Neural progenitor cell (in vitro differentiated cells): ENCODE measurements around the gene ZBTB12. TPM values are rescaled to one million over a fixed set of nuclear protein-coding genes. Genes with fewer than 3 reads are reported as not detected.
"Not testable (repeated sequence)": the region's sequence is repeated elsewhere in the genome, so short reads cannot be mapped to it uniquely, and the experiment has no call there.

Experiments
- DNase-seq: peaks from one replicate; pipeline ENCODE4 v3.0.0-alpha.2; 2016; ENCODE audit warnings: low spot score
- H2AFZ ChIP-seq: fragments of 200-600 bp; sonication (generic); replicated peaks from 2 replicates; pipeline ENCODE4 v1.6.1; 2016; ENCODE audit warnings: antibody characterized with exemption
- H3F3A ChIP-seq: fragments of 200-600 bp; sonication (generic); 2 replicates; pipeline ENCODE4 v1.6.1; 2016; ENCODE audit warnings: antibody characterized with exemption, low read depth
- H3K27ac ChIP-seq: fragments of 200-600 bp; sonication (generic); 2 replicates; pipeline ENCODE4 v1.5.1; 2016; ENCODE audit warnings: mild to moderate bottlenecking
- H3K27me3 ChIP-seq: fragments of 200-600 bp; sonication (generic); 2 replicates; pipeline ENCODE4 v1.6.1; 2016; ENCODE audit warnings: mild to moderate bottlenecking, moderate library complexity
- H3K36me3 ChIP-seq: fragments of 200-600 bp; sonication (generic); 2 replicates; pipeline ENCODE4 v1.5.1; 2016
- H3K4me1 ChIP-seq: fragments of 200-600 bp; sonication (generic); 2 replicates; pipeline ENCODE4 v1.6.1; 2016; ENCODE audit warnings: mixed run types
- H3K4me2 ChIP-seq: fragments of 200-600 bp; sonication (generic); 2 replicates; pipeline ENCODE4 v1.6.1; 2016
- H3K4me3 ChIP-seq: fragments of 200-600 bp; sonication (generic); 2 replicates; pipeline ENCODE4 v1.5.1; 2016
- H3K79me2 ChIP-seq: fragments of 200-600 bp; sonication (generic); 2 replicates; pipeline ENCODE4 v1.6.1; 2016; ENCODE audit warnings: low read depth
- H3K9ac ChIP-seq: fragments of 200-600 bp; sonication (generic); 2 replicates; pipeline ENCODE4 v1.6.1; 2016
- H3K9me3 ChIP-seq: fragments of 200-600 bp; sonication (generic); 2 replicates; pipeline ENCODE4 v1.5.1; 2016; ENCODE audit warnings: low read depth
- H4K20me1 ChIP-seq: fragments of 200-600 bp; sonication (generic); 2 replicates; pipeline ENCODE4 v1.6.1; 2016; ENCODE audit warnings: low read depth
- H3K27ac Mint-ChIP-seq: 3 replicates; pipeline ENCODE4 v1.8.0; 2021; ENCODE audit warnings: mixed read lengths
- H3K27me3 Mint-ChIP-seq: 2 replicates; pipeline ENCODE4 v1.8.0; 2022; ENCODE audit warnings: low read depth, mild to moderate bottlenecking, inconsistent platforms, moderate library complexity, mixed read lengths; ENCODE audit not compliant: insufficient read depth
- H3K36me3 Mint-ChIP-seq: 3 replicates; pipeline ENCODE4 v1.8.0; 2021; ENCODE audit warnings: mixed read lengths
- H3K4me1 Mint-ChIP-seq: 3 replicates; pipeline ENCODE4 v1.8.0; 2021; ENCODE audit warnings: mixed read lengths
- H3K4me3 Mint-ChIP-seq: 3 replicates; pipeline ENCODE4 v1.8.0; 2021; ENCODE audit warnings: mild to moderate bottlenecking, moderate library complexity, mixed read lengths
- H3K9me3 Mint-ChIP-seq: 3 replicates; pipeline ENCODE4 v1.8.0; 2020; ENCODE audit warnings: mixed read lengths
- CTCF ChIP-seq: fragments of 200-600 bp; sonication (generic); IDR thresholded peaks from 2 replicates; pipeline ENCODE4 v1.5.1; 2017; ENCODE audit warnings: antibody characterized with exemption, mild to moderate bottlenecking
- EZH2 ChIP-seq: fragments of 200-600 bp; sonication (generic); IDR thresholded peaks from 2 replicates; pipeline ENCODE4 v1.6.1; 2017; ENCODE audit warnings: antibody characterized with exemption, mild to moderate bottlenecking, moderate library complexity
- EZH2phosphoT487 ChIP-seq: fragments of 200-600 bp; sonication (generic); IDR thresholded peaks from 2 replicates; pipeline ENCODE4 v1.6.1; 2017; ENCODE audit warnings: antibody characterized with exemption
- total RNA-seq: library from RNA; depleted of rRNA; stranded (reverse); fragments of >200 nt; gene quantifications from 2 replicates; pipeline ENCODE4 v1.2.3, GENCODE V29; 2015; ENCODE audit warnings: low replicate concordance

The ZBTB12 gene
- total RNA-seq, 1 donor from 2014 or later: 8.4 TPM

GRCh38 chr6:31911826-31912585, 10.1 kb upstream of the ZBTB12 start:
- H4K20me1 ChIP-seq: no peaks in the 10 kb centered on the region
- no peaks in the 10 kb centered on the region for H3K79me2 ChIP-seq
- peaks cover 10% of the 10 kb centered on the region for H3K4me1 Mint-ChIP-seq
- no peaks in the 10 kb centered on the region for H3K9me3 Mint-ChIP-seq
- H3K4me1 ChIP-seq: peaks cover 3% of the 10 kb centered on the region
- H3K4me3 ChIP-seq: no peak overlapping the region
- H3K36me3 ChIP-seq: no peaks in the 10 kb centered on the region
- no peak overlapping the region for H3K4me2 ChIP-seq
- no peak overlapping the region for H3K9ac ChIP-seq
- TF ChIP-seq EZH2phosphoT487 (no peak), EZH2 (no peak), CTCF (no peak)
- H3K9me3 ChIP-seq: no peaks in the 10 kb centered on the region
- DNase-seq: no peak
- H2AFZ ChIP-seq: no peak overlapping the region
- H3F3A ChIP-seq: peaks cover 4% of the 10 kb centered on the region
- peak overlapping the region; percentile 7 for H3K4me3 Mint-ChIP-seq
- peaks cover 4% of the 10 kb centered on the region for H3K27me3 Mint-ChIP-seq
- H3K27ac ChIP-seq: no peak overlapping the region
- no peaks in the 10 kb centered on the region for H3K36me3 Mint-ChIP-seq
- no peaks in the 10 kb centered on the region for H3K27me3 ChIP-seq
- H3K27ac Mint-ChIP-seq: no peak overlapping the region

- not testable (repeated sequence) for H4K20me1 ChIP-seq, H3K9me3 ChIP-seq, H3K79me2 ChIP-seq, H3K36me3 ChIP-seq, H3K9ac ChIP-seq, H3K27me3 Mint-ChIP-seq, H3K27ac ChIP-seq, H3K4me3 ChIP-seq, H2AFZ ChIP-seq, DNase-seq, H3K4me2 ChIP-seq, H3K27me3 ChIP-seq, H3K36me3 Mint-ChIP-seq, H3K27ac Mint-ChIP-seq, H3K9me3 Mint-ChIP-seq, H3K4me3 Mint-ChIP-seq
- H3F3A ChIP-seq: peaks cover 17% of the 10 kb centered on the region
- H3K4me1 Mint-ChIP-seq: peaks cover 17% of the 10 kb centered on the region
- peaks cover 20% of the 10 kb centered on the region for H3K4me1 ChIP-seq
Measured at GRCh38 chr6:31909298-31909697, 7.4 kb upstream of the ZBTB12 start.

GRCh38 chr6:31908791-31909190, 6.9 kb upstream of the ZBTB12 start:
- Mint-ChIP-seq H3K36me3 (no peaks in the 10 kb centered on the region), H3K9me3 (no peaks in the 10 kb centered on the region), H3K4me3 (no peak overlapping the region), H3K27ac (no peak overlapping the region), H3K4me1 (peaks cover 17% of the 10 kb centered on the region), H3K27me3 (peaks cover 6% of the 10 kb centered on the region)
- H4K20me1 ChIP-seq: no peaks in the 10 kb centered on the region
- peaks cover 17% of the 10 kb centered on the region for H3F3A ChIP-seq
- H3K79me2 ChIP-seq: no peaks in the 10 kb centered on the region
- H3K4me2 ChIP-seq: no peak overlapping the region
- H3K9ac ChIP-seq: no peak overlapping the region
- no peak overlapping the region for H2AFZ ChIP-seq
- H3K36me3 ChIP-seq: no peaks in the 10 kb centered on the region
- H3K27me3 ChIP-seq: no peaks in the 10 kb centered on the region
- no peak overlapping the region for H3K27ac ChIP-seq
- H3K4me3 ChIP-seq: no peak overlapping the region
- no peaks in the 10 kb centered on the region for H3K9me3 ChIP-seq
- no peak for DNase-seq
- TF ChIP-seq CTCF: no peak
- no peak for TF ChIP-seq EZH2phosphoT487
- no peak for TF ChIP-seq EZH2
- H3K4me1 ChIP-seq: peaks cover 20% of the 10 kb centered on the region

GRCh38 chr6:31908255-31908654, 6.4 kb upstream of the ZBTB12 start:
- Histone ChIP-seq H3F3A (peaks cover 17% of the 10 kb centered on the region), H3K4me1 (peaks cover 20% of the 10 kb centered on the region)
- H3K9ac ChIP-seq, H3K9me3 ChIP-seq, H3K4me3 ChIP-seq, H3K27ac ChIP-seq, H3K36me3 ChIP-seq, DNase-seq, H3K27me3 Mint-ChIP-seq, H3K27ac Mint-ChIP-seq, H2AFZ ChIP-seq, H3K79me2 ChIP-seq, H3K4me3 Mint-ChIP-seq, H3K36me3 Mint-ChIP-seq, H3K4me2 ChIP-seq, H3K9me3 Mint-ChIP-seq, H4K20me1 ChIP-seq, H3K27me3 ChIP-seq: not testable (repeated sequence)
- H3K4me1 Mint-ChIP-seq: peaks cover 17% of the 10 kb centered on the region
